ENCODE measurements around the gene GGNBP2.

GGNBP2 gene

GRCh38 chr17:36514856-36515255 lies 29.9 kb upstream of the GGNBP2 start:
- DNase-seq (ENCODE audit: low read depth in 2 of 2) = no peak

GRCh38 chr17:36515837-36516236 lies 28.9 kb upstream of the GGNBP2 start:
- no peak for DNase-seq (ENCODE audit: low read depth in 2 of 2)

- no peak for DNase-seq (ENCODE audit: low read depth in 2 of 2)
These were observed 21.6 kb upstream of the GGNBP2 start for GRCh38 chr17:36523113-36523512.

- DNase-seq (ENCODE audit: low read depth in 2 of 2) = no peak
These were observed 20.3 kb upstream of the GGNBP2 start for GRCh38 chr17:36524428-36524876.

GRCh38 chr17:36525113-36525512 lies 19.6 kb upstream of the GGNBP2 start:
- no peak for DNase-seq (ENCODE audit: low read depth in 2 of 2)

GRCh38 chr17:36525888-36526287 lies 18.8 kb upstream of the GGNBP2 start:
- DNase-seq (ENCODE audit: low read depth in 2 of 2) = no peak

GRCh38 chr17:36527621-36528250 lies 17.0 kb upstream of the GGNBP2 start:
- no peak for DNase-seq (ENCODE audit: low read depth in 2 of 2)

- no peak for DNase-seq (ENCODE audit: low read depth in 2 of 2)
These were observed 15.6 kb upstream of the GGNBP2 start for GRCh38 chr17:36529121-36529520.

GRCh38 chr17:36532435-36532975 lies 12.2 kb upstream of the GGNBP2 start:
- no peak for DNase-seq (ENCODE audit: low read depth in 2 of 2)

GRCh38 chr17:36533935-36534839 lies 10.5 kb upstream of the GGNBP2 start:
- peak in 1 of 2 donors; percentile 17 for DNase-seq (ENCODE audit: low read depth in 2 of 2)

GRCh38 chr17:36534840-36535668 lies 9.7 kb upstream of the GGNBP2 start, which contains the start of the genes MYO19 and PIGW:
MYO19 (minus strand) TSS chr17:36534868; CDS start chr17:36532538, 2,330 bp downstream.
PIGW (plus strand) TSS chr17:36534987; CDS start chr17:36537102, 2,115 bp downstream.
- peak; percentile 55 to 72 for DNase-seq (ENCODE audit: low read depth in 2 of 2)

- DNase-seq (ENCODE audit: low read depth in 2 of 2) = no peak
These were observed 9.0 kb upstream of the GGNBP2 start for GRCh38 chr17:36535669-36536081.

GRCh38 chr17:36540696-36541095 lies 4.0 kb upstream of the GGNBP2 start:
- no peak for DNase-seq (ENCODE audit: low read depth in 2 of 2)

GRCh38 chr17:36542755-36543154 lies 2.0 kb upstream of the GGNBP2 start:
- DNase-seq (ENCODE audit: low read depth in 2 of 2) = no peak

- DNase-seq (ENCODE audit: low read depth in 2 of 2) = no peak
These were observed 744 bp upstream of the GGNBP2 start for GRCh38 chr17:36544044-36544306.

- no peak for DNase-seq (ENCODE audit: low read depth in 2 of 2)
These were observed 352 bp downstream of the GGNBP2 start for GRCh38 chr17:36545077-36545464.

GRCh38 chr17:36545465-36546417 lies 1.0 kb downstream of the GGNBP2 start:
- peak; percentile 88 to 94 for DNase-seq (ENCODE audit: low read depth in 2 of 2)

GRCh38 chr17:36546418-36547093 lies 1.8 kb downstream of the GGNBP2 start:
- no peak for DNase-seq (ENCODE audit: low read depth in 2 of 2)

- no peak for DNase-seq (ENCODE audit: low read depth in 2 of 2)
These were observed 3.1 kb downstream of the GGNBP2 start for GRCh38 chr17:36547776-36548175.

Data from stimulated activated CD4-positive, alpha-beta T cell treated with anti-CD3 and anti-CD28 coated beads, Interleukin-1b, Interleukin-23, amount 100 ng/mL, for 1 hour (primary cell).